ENCODE measurements around the gene SOX13. TPM values are rescaled to one million over a fixed set of nuclear protein-coding genes. Genes with fewer than 3 reads are reported as not detected.

Gene SOX13
- total and polyA plus RNA-seq, 2 of the 4 experiments (the other 2 are of a cell fraction) = 0.54 to 3.5 TPM

GRCh38 chr1:204092632-204093420, 19.9 kb downstream of the SOX13 start:
- WGBS, 2 experiments (ENCODE audit: extremely low coverage in 2 of 2, insufficient read length in 1 of 2) = no CpG with 5 or more reads among the region's 12 CpGs
- no peak overlapping the region for H3K4me3 ChIP-seq (ENCODE audit: insufficient read depth, low read depth, low read length)
- BruUV-seq (replicated peaks) = no TSS peak
- peaks cover 0 to 5% of the 10 kb centered on the region in 2 experiments; a peak in 1 of 4 replicates for H3K79me1 ChIP-seq (ENCODE audit: low read depth in 1 of 2, low read length in 2 of 2)
- no peak overlapping the region for H3K27ac ChIP-seq (ENCODE audit: insufficient read depth, low read length)
- no peak overlapping the region for H3K14ac ChIP-seq (replicated peaks; ENCODE audit: low read depth, low read length)
- H3K9ac ChIP-seq (ENCODE audit: low read depth, low read length) = no peak overlapping the region
- no peaks in the 10 kb centered on the region for H3K9me3 ChIP-seq (ENCODE audit: control insufficient read depth, insufficient read depth, low read length)
- no peak overlapping the region for H2AK5ac ChIP-seq (ENCODE audit: low read depth, low read length)
- H2BK5ac ChIP-seq (ENCODE audit: low read depth, low read length, poor library complexity, severe bottlenecking) = no peak overlapping the region
- H3K9me1 ChIP-seq (ENCODE audit: insufficient read depth, low read length) = no peaks in the 10 kb centered on the region
- H3K4ac ChIP-seq (ENCODE audit: low read depth, low read length) = no peak overlapping the region
- in situ Hi-C loops (cut with MboI; ENCODE audit: low sequenced_read_pairs) = no loop called here
- H4K8ac ChIP-seq (ENCODE audit: low read depth in 2 of 2, low read length in 2 of 2) = no peak overlapping the region
- no peak overlapping the region for H2AK9ac ChIP-seq (replicated peaks; ENCODE audit: low read depth, low read length, poor library complexity)
- H3K36me3 ChIP-seq (ENCODE audit: control insufficient read depth, insufficient read depth, low read length) = no peaks in the 10 kb centered on the region
- H3K27me3 ChIP-seq (ENCODE audit: control insufficient read depth, insufficient read depth, low read length) = no peaks in the 10 kb centered on the region
- no peaks in the 10 kb centered on the region for H4K20me1 ChIP-seq (ENCODE audit: insufficient read depth, low read length)
- TF ChIP-seq NFE2L2 (IDR thresholded peaks at IDR 0.05; ENCODE audit: low read depth, low read length) = no peak
- no peak for TF ChIP-seq ELK1 (IDR thresholded peaks at IDR 0.05; ENCODE audit: borderline replicate concordance, low read depth, low read length)
- TF ChIP-seq CTCF (conservative IDR thresholded peaks at IDR 0.05; ENCODE audit: low read depth, low read length) = no peak
- no peak for TF ChIP-seq BHLHE40 (IDR thresholded peaks at IDR 0.05; ENCODE audit: low read depth, low read length)
- no peak for TF ChIP-seq SMC3 (IDR thresholded peaks at IDR 0.05; ENCODE audit: low read depth, low read length)
- TF ChIP-seq CHD1 (IDR thresholded peaks at IDR 0.05; ENCODE audit: low read depth, low read length) = no peak
- H2BK20ac ChIP-seq (ENCODE audit: low read depth, low read length) = no peak overlapping the region
- no peak overlapping the region for H4K5ac ChIP-seq (ENCODE audit: low read depth, low read length)
- CTCF ChIA-PET = no interaction called here
- no peak for ATAC-seq (ENCODE audit: low read depth)
- intact Hi-C loops (cut with micrococcal nuclease) = no loop called here
- no peak for DNase-seq
- no peak overlapping the region for H3K4me2 ChIP-seq (ENCODE audit: low read depth, low read length)
- dilution Hi-C loops (cut with HindIII; ENCODE audit: low sequenced_read_pairs, unreplicated experiment) = no loop called here
- no peak overlapping the region for H3K56ac ChIP-seq (ENCODE audit: extremely low read depth, insufficient read depth, low read length)
- H2BK120ac ChIP-seq (ENCODE audit: low read depth, low read length) = no peak overlapping the region
- H2BK15ac ChIP-seq (ENCODE audit: low read depth, low read length) = no peak overlapping the region
- no peak overlapping the region for H4K91ac ChIP-seq (ENCODE audit: insufficient read depth, low read depth, low read length)
- H3K18ac ChIP-seq (ENCODE audit: low read depth, low read length) = no peak overlapping the region
- no peak overlapping the region for H3K23ac ChIP-seq (ENCODE audit: low read depth, low read length)
- no peak overlapping the region for H2AFZ ChIP-seq (replicated peaks; ENCODE audit: low read length, poor library complexity)
- H3K4me1 ChIP-seq (ENCODE audit: control insufficient read depth, insufficient read depth, low read length) = peaks cover 4% of the 10 kb centered on the region; the same call in 1 of the 2 replicates
- POLR2A ChIA-PET (ENCODE audit: unreplicated experiment) = no interaction called here
